ENCODE data around the gene FXYD5. TPM values are rescaled to one million over a fixed set of nuclear protein-coding genes. Genes with fewer than 3 reads are reported as not detected.

FXYD5 gene
- total RNA-seq, 1 experiment from 2014 or later, result 181 TPM

DNA sequence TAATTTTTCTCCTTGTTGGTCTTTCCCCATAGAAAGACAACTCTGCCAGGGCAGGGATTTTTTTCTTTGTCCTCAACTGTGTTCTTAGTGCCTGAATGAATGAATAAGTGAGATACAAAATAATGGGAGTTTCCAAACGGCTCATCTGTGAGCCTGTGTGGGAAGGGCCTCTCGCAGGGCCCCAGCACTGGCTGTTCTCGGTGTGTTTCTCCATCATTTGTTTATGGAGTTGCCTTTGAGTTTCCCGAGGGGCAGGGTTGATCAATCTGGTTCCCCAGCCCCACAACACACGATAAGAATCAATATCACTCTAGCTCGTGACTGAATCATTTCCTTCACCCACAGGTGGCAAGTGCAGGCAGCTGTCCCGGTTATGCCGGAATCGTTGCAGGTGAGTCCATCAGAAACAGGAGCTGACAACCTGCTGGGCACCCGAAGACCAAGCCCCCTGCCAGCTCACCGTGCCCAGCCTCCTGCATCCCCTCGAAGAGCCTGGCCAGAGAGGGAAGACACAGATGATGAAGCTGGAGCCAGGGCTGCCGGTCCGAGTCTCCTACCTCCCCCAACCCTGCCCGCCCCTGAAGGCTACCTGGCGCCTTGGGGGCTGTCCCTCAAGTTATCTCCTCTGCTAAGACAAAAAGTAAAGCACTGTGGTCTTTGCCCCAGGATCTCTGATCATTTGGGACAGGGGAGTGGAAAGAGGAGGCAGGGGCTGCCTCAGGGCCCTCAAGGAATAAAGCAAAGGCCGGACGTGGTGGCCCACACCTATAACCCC lies 14.9 kb downstream of the FXYD5 start:
- H3F3A ChIP-seq (ENCODE audit: insufficient read depth, low read depth), result peaks cover 94% of the 10 kb centered on the region
- DNase-seq, result peak in 1 of 2 experiments; percentile 72
- H3K27ac ChIP-seq, result peak overlapping the region; percentile 97
- ChIA-PET CTCF (no interaction called here), POLR2A (ENCODE audit: unreplicated experiment) (no interaction called here)
- H3K36me3 ChIP-seq (ENCODE audit: low read depth), result peaks cover 45% of the 10 kb centered on the region
- H3K79me2 ChIP-seq (ENCODE audit: low read depth), result peaks cover 17% of the 10 kb centered on the region
- H3K4me2 ChIP-seq, result peak overlapping the region; percentile 71
- no peaks in the 10 kb centered on the region for H3K27me3 ChIP-seq (ENCODE audit: insufficient read depth, low read depth)
- no peak overlapping the region for H2AFZ ChIP-seq
- TF ChIP-seq CTCF (conservative IDR thresholded peaks at IDR 0.05), result no peak
- no peak for TF ChIP-seq EZH2 (IDR thresholded peaks at IDR 0.05; ENCODE audit: low read depth)
- peak overlapping the region; percentile 23; the same call in 1 of the 2 replicates for H3K4me3 ChIP-seq
- H3K9me2 ChIP-seq (ENCODE audit: insufficient read depth), result no peaks in the 10 kb centered on the region
- H3K9me3 ChIP-seq (ENCODE audit: insufficient read depth, low read depth), result peaks cover 11% of the 10 kb centered on the region; the same call in 1 of the 2 replicates
- no TSS peak for BruUV-seq (replicated peaks)
- intact Hi-C loops (cut with micrococcal nuclease; ENCODE audit: unreplicated experiment), result loop anchor here (2.0 kb wide), 1 partner anchor 45 kb away; no protein-coding TSS in a partner anchor
- peaks cover 58% of the 10 kb centered on the region for H3K4me1 ChIP-seq (replicated peaks; ENCODE audit: insufficient read depth)
- no peaks in the 10 kb centered on the region for H4K20me1 ChIP-seq (ENCODE audit: insufficient read depth)

- POLR2A ChIA-PET (ENCODE audit: unreplicated experiment), result no interaction called here
- CTCF ChIA-PET, result no interaction called here
Measured at GRCh38 chr19:35170359-35171061, 16.0 kb downstream of the FXYD5 start.

More at GRCh38 chr19:35170359-35171061, 16.0 kb downstream of the FXYD5 start:
- DNase-seq, result no peak
- Histone ChIP-seq H3K79me2 (ENCODE audit: low read depth) (peaks cover 11% of the 10 kb centered on the region), H3K27ac (peak overlapping the region; percentile 97; the same call in 1 of the 2 replicates), H3F3A (ENCODE audit: insufficient read depth, low read depth) (peaks cover 90% of the 10 kb centered on the region), H4K20me1 (ENCODE audit: insufficient read depth) (no peaks in the 10 kb centered on the region), H3K36me3 (ENCODE audit: low read depth) (peaks cover 34% of the 10 kb centered on the region), H3K9me3 (ENCODE audit: insufficient read depth, low read depth) (peaks cover 1% of the 10 kb centered on the region; the same call in 1 of the 2 replicates), H3K27me3 (ENCODE audit: insufficient read depth, low read depth) (no peaks in the 10 kb centered on the region), H3K4me1 (replicated peaks; ENCODE audit: insufficient read depth) (peaks cover 57% of the 10 kb centered on the region), H3K9me2 (ENCODE audit: insufficient read depth) (no peaks in the 10 kb centered on the region), H3K4me2 (no peak overlapping the region), H2AFZ (no peak overlapping the region), H3K4me3 (no peak overlapping the region)
- intact Hi-C loops (cut with micrococcal nuclease; ENCODE audit: unreplicated experiment), result no loop called here
- no peak for TF ChIP-seq CTCF (conservative IDR thresholded peaks at IDR 0.05)
- TF ChIP-seq EZH2 (IDR thresholded peaks at IDR 0.05; ENCODE audit: low read depth), result no peak
- no TSS peak for BruUV-seq (replicated peaks)

Measured in PC-9 (cell line).